GM12872 (cell line): Measurements from ENCODE around the gene MSLN.

Experiments used
- CTCF ChIP-seq: IDR thresholded peaks from 3 replicates; pipeline ENCODE4 v1.5.1; 2011; ENCODE audit warnings: low read depth, mild to moderate bottlenecking, low read length, moderate library complexity; ENCODE audit not compliant: insufficient read depth

MSLN gene

GRCh38 chr16:796296-797119, 36.0 kb downstream of the MSLN start:
- TF ChIP-seq CTCF, result no peak

GRCh38 chr16:797120-797420, 36.5 kb downstream of the MSLN start:
- TF ChIP-seq CTCF, result no peak

GRCh38 chr16:797686-798085, 37.2 kb downstream of the MSLN start:
- TF ChIP-seq CTCF, result no peak

GRCh38 chr16:798666-799065, 38.1 kb downstream of the MSLN start:
- TF ChIP-seq CTCF, result no peak

- TF ChIP-seq CTCF, result no peak
Measured at GRCh38 chr16:799111-799947, 38.8 kb downstream of the MSLN start.

- no peak for TF ChIP-seq CTCF
Measured at GRCh38 chr16:799948-800833, 39.7 kb downstream of the MSLN start, which contains the start of gene GNG13. TSS of gene GNG13 (minus strand) at chr16:800734. CDS start at chr16:799077, 1,657 bp downstream.
